Suprapubic skin (tissue), 4 donors: ENCODE data around the gene STPG1. TPM values are rescaled to one million over a fixed set of nuclear protein-coding genes. Genes with fewer than 3 reads are reported as not detected.

Experiments
- DNase-seq, 2 donors: peaks; one replicate each; pipeline ENCODE4 v3.0.0-alpha.2; 2019; ENCODE audit warnings: low spot score in 2 of 2
- H3K27ac ChIP-seq: fragments of 200-600 bp; sonication (generic); one replicate; pipeline ENCODE4 v1.5.1; 2019
- H3K27me3 ChIP-seq: fragments of 200-600 bp; sonication (generic); one replicate; pipeline ENCODE4 v1.5.1; 2019
- H3K36me3 ChIP-seq: fragments of 200-600 bp; sonication (generic); one replicate; pipeline ENCODE4 v1.5.1; 2019
- H3K4me1 ChIP-seq: fragments of 200-600 bp; sonication (generic); one replicate; pipeline ENCODE4 v1.5.1; 2019
- H3K4me3 ChIP-seq: fragments of 200-600 bp; sonication (generic); one replicate; pipeline ENCODE4 v1.5.1; 2019; ENCODE audit warnings: mild to moderate bottlenecking
- H3K9me3 ChIP-seq: fragments of 200-600 bp; sonication (generic); one replicate; pipeline ENCODE4 v1.5.1; 2019
- CTCF ChIP-seq, 2 donors: fragments of 200-600 bp in 1 of 2; fragments of 450-650 bp in 1 of 2; sonication (generic) in 1 of 2; IDR thresholded peaks; one replicate each; pipeline ENCODE4 v1.5.1; 2016 to 2019; ENCODE audit warnings: antibody characterized with exemption in 2 of 2, mild to moderate bottlenecking in 1 of 2, moderate library complexity in 1 of 2
- EP300 ChIP-seq: sonication (generic); formaldehyde crosslinking; IDR thresholded peaks from one replicate; pipeline ENCODE4 v1.6.1; 2017; ENCODE audit warnings: antibody characterized with exemption
- POLR2A ChIP-seq, 2 donors: fragments of 450-650 bp; IDR thresholded peaks; one replicate each; pipeline ENCODE4 v1.6.1; 2017; ENCODE audit warnings: antibody characterized with exemption in 2 of 2, mild to moderate bottlenecking in 2 of 2, moderate library complexity in 2 of 2
- POLR2AphosphoS5 ChIP-seq, 3 donors: sonication (generic); formaldehyde crosslinking; IDR thresholded peaks; one replicate each; pipeline ENCODE4 v1.6.1; 2017; ENCODE audit warnings: antibody characterized with exemption in 3 of 3
- WGBS: methylation state at CpG from one replicate; pipeline ENCODE4 v1.1.5; 2018; 5-methylcytosine and 5-hydroxymethylcytosine counted together
- total RNA-seq, 4 donors: library from RNA; depleted of rRNA; stranded (reverse); fragments of >200 nt; gene quantifications; one replicate each; pipeline ENCODE4 v1.1.0, GENCODE V29; 2016

Gene STPG1
- total RNA-seq, 4 donors from 2014 or later, result 7.2 to 8.5 (median 7.8) TPM

GRCh38 chr1:24410750-24411149 lies 2.8 kb downstream of the STPG1 start:
- no peak overlapping the region for H3K27ac ChIP-seq
- no peak for DNase-seq
- no peak overlapping the region for H3K4me3 ChIP-seq
- H3K27me3 ChIP-seq, result no peaks in the 10 kb centered on the region
- no peaks in the 10 kb centered on the region for H3K9me3 ChIP-seq
- H3K4me1 ChIP-seq, result peaks cover 34% of the 10 kb centered on the region
- no peaks in the 10 kb centered on the region for H3K36me3 ChIP-seq
- WGBS, result 94% methylated on average over 7 of the region's 7 CpGs
- TF ChIP-seq EP300, result no peak
- TF ChIP-seq CTCF (IDR thresholded peaks at IDR 0.05), result no peak
- no peak for TF ChIP-seq POLR2A (IDR thresholded peaks at IDR 0.05)
- TF ChIP-seq POLR2AphosphoS5 (IDR thresholded peaks at IDR 0.05), result no peak

- H3K27ac ChIP-seq, result no peak overlapping the region
- H3K36me3 ChIP-seq, result no peaks in the 10 kb centered on the region
- WGBS, result 47% methylated on average over 3 of the region's 3 CpGs
- peaks cover 26% of the 10 kb centered on the region for H3K4me1 ChIP-seq
- no peaks in the 10 kb centered on the region for H3K27me3 ChIP-seq
- no peak for DNase-seq
- H3K9me3 ChIP-seq, result no peaks in the 10 kb centered on the region
- TF ChIP-seq POLR2A (IDR thresholded peaks at IDR 0.05) (no peak), EP300 (no peak), POLR2AphosphoS5 (IDR thresholded peaks at IDR 0.05) (no peak), CTCF (IDR thresholded peaks at IDR 0.05) (no peak)
- H3K4me3 ChIP-seq, result no peak overlapping the region
These were observed 4.0 kb downstream of the STPG1 start for GRCh38 chr1:24409535-24409934.

- H3K36me3 ChIP-seq, result no peaks in the 10 kb centered on the region
- no peak overlapping the region for H3K4me3 ChIP-seq
- H3K27ac ChIP-seq, result no peak overlapping the region
- H3K9me3 ChIP-seq, result no peaks in the 10 kb centered on the region
- WGBS, result 88% methylated on average over 1 of the region's 1 CpG
- TF ChIP-seq CTCF (IDR thresholded peaks at IDR 0.05) (no peak), EP300 (no peak), POLR2A (IDR thresholded peaks at IDR 0.05) (no peak), POLR2AphosphoS5 (IDR thresholded peaks at IDR 0.05) (no peak)
- DNase-seq, result no peak
- H3K4me1 ChIP-seq, result peaks cover 10% of the 10 kb centered on the region
- H3K27me3 ChIP-seq, result no peaks in the 10 kb centered on the region
These were observed 6.8 kb downstream of the STPG1 start for GRCh38 chr1:24406788-24407187.

GRCh38 chr1:24403806-24404205 lies 9.8 kb downstream of the STPG1 start:
- TF ChIP-seq EP300 (no peak), CTCF (IDR thresholded peaks at IDR 0.05) (no peak), POLR2A (IDR thresholded peaks at IDR 0.05) (no peak), POLR2AphosphoS5 (IDR thresholded peaks at IDR 0.05) (no peak)
- no peak for DNase-seq
- Histone ChIP-seq H3K36me3 (peaks cover 12% of the 10 kb centered on the region), H3K27ac (no peak overlapping the region), H3K4me3 (no peak overlapping the region), H3K27me3 (no peaks in the 10 kb centered on the region), H3K9me3 (no peaks in the 10 kb centered on the region), H3K4me1 (no peaks in the 10 kb centered on the region)
- 83% methylated on average over 4 of the region's 4 CpGs for WGBS

GRCh38 chr1:24400065-24400464 lies 13.5 kb downstream of the STPG1 start:
- Histone ChIP-seq H3K36me3 (peaks cover 12% of the 10 kb centered on the region), H3K27ac (no peak overlapping the region), H3K4me1 (no peaks in the 10 kb centered on the region), H3K4me3 (no peak overlapping the region), H3K27me3 (no peaks in the 10 kb centered on the region), H3K9me3 (no peaks in the 10 kb centered on the region)
- 85% methylated on average over 1 of the region's 1 CpG for WGBS
- TF ChIP-seq POLR2AphosphoS5 (IDR thresholded peaks at IDR 0.05), result no peak
- TF ChIP-seq EP300, result no peak
- TF ChIP-seq CTCF (IDR thresholded peaks at IDR 0.05), result no peak
- TF ChIP-seq POLR2A (IDR thresholded peaks at IDR 0.05), result no peak
- no peak for DNase-seq
